ENCODE data around the gene FGF14. TPM values are rescaled to one million over a fixed set of nuclear protein-coding genes. Genes with fewer than 3 reads are reported as not detected.

FGF14 gene
- total RNA-seq, 2 experiments from 2014 or later = not detected

DNA sequence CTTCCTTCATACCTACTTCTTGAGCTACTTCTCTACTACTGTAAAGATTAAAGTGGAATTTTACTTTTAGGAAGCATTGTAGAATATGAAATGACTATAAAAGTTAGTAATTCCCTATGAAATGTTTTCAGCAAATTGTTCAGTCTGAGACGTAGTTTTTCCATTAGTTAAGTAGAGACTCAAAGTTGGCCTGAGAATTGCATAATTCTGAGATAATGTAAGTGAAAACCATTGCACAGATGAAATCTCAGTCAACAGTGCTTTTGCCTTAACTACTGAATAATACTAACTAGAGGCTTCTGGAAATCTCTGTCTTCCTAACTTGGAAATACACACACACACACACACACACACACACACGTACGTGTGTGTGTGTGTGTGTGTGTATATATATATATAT lies 125.9 kb downstream of the FGF14 start:
- H3K4me3 ChIP-seq (ENCODE audit: low read depth, low read length, poor library complexity, severe bottlenecking) = no peak overlapping the region
- H2AFZ ChIP-seq (ENCODE audit: low read length) = no peak overlapping the region
- no peaks in the 10 kb centered on the region for H4K20me1 ChIP-seq (ENCODE audit: insufficient read depth, low read length)
- no peaks in the 10 kb centered on the region for H3K4me1 ChIP-seq (ENCODE audit: insufficient read depth, low read length, poor library complexity, severe bottlenecking)
- no peak for TF ChIP-seq EZH2phosphoT487 (IDR thresholded peaks at IDR 0.05; ENCODE audit: borderline replicate concordance, low read depth, low read length)
- TF ChIP-seq, protein P1, sequence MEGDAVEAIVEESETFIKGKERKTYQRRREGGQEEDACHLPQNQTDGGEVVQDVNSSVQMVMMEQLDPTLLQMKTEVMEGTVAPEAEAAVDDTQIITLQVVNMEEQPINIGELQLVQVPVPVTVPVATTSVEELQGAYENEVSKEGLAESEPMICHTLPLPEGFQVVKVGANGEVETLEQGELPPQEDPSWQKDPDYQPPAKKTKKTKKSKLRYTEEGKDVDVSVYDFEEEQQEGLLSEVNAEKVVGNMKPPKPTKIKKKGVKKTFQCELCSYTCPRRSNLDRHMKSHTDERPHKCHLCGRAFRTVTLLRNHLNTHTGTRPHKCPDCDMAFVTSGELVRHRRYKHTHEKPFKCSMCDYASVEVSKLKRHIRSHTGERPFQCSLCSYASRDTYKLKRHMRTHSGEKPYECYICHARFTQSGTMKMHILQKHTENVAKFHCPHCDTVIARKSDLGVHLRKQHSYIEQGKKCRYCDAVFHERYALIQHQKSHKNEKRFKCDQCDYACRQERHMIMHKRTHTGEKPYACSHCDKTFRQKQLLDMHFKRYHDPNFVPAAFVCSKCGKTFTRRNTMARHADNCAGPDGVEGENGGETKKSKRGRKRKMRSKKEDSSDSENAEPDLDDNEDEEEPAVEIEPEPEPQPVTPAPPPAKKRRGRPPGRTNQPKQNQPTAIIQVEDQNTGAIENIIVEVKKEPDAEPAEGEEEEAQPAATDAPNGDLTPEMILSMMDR (conservative IDR thresholded peaks at IDR 0.05; ENCODE audit: low read length) = no peak
- no peaks in the 10 kb centered on the region for H3K79me2 ChIP-seq (ENCODE audit: insufficient read depth, low read depth, low read length)
- H3K9me3 ChIP-seq (ENCODE audit: low read length) = no peaks in the 10 kb centered on the region
- CTCF ChIA-PET (ENCODE audit: unreplicated experiment) = no interaction called here
- POLR2A ChIA-PET = no interaction called here
- H3K9me2 ChIP-seq (ENCODE audit: insufficient read depth, low read length) = no peaks in the 10 kb centered on the region
- no TSS peak for BruUV-seq (replicated peaks)
- no peak overlapping the region for H3K27ac ChIP-seq (ENCODE audit: low read depth, low read length, poor library complexity, severe bottlenecking)
- intact Hi-C loops (cut with micrococcal nuclease; ENCODE audit: unreplicated experiment) = no loop called here
- no peak for DNase-seq (ENCODE audit: low spot score)
- H3K36me3 ChIP-seq (ENCODE audit: insufficient read depth, low read length) = no peaks in the 10 kb centered on the region
- no peak overlapping the region for H3K4me2 ChIP-seq (ENCODE audit: low read length)

DNA sequence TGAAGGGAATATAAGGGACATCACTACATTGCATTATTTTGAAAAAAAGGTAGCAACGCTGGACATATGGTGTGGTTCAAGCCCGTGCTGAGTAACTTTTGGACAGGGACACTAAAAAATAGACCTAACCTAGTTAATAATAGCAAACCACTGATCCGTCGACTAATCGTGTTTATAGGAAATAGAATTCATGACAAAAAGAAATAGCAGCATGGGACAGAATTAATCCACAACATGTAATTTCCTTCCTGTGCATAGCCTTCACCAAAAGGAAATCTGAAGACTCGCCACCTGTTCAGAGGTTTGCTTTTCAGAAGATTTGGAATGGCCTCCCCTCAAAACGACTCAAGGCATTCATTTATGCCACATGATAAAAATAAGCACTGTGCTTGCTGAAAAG lies 128.7 kb downstream of the FGF14 start:
- no peak for DNase-seq (ENCODE audit: low spot score)
- Histone ChIP-seq H3K4me1 (ENCODE audit: insufficient read depth, low read length, poor library complexity, severe bottlenecking) (no peaks in the 10 kb centered on the region), H3K27ac (ENCODE audit: low read depth, low read length, poor library complexity, severe bottlenecking) (no peak overlapping the region), H3K4me2 (ENCODE audit: low read length) (no peak overlapping the region), H3K9me3 (ENCODE audit: low read length) (no peaks in the 10 kb centered on the region), H3K36me3 (ENCODE audit: insufficient read depth, low read length) (no peaks in the 10 kb centered on the region), H4K20me1 (ENCODE audit: insufficient read depth, low read length) (no peaks in the 10 kb centered on the region), H3K4me3 (ENCODE audit: low read depth, low read length, poor library complexity, severe bottlenecking) (no peak overlapping the region), H3K9me2 (ENCODE audit: insufficient read depth, low read length) (no peaks in the 10 kb centered on the region), H2AFZ (ENCODE audit: low read length) (no peak overlapping the region), H3K79me2 (ENCODE audit: insufficient read depth, low read depth, low read length) (no peaks in the 10 kb centered on the region)
- ChIA-PET CTCF (ENCODE audit: unreplicated experiment) (no interaction called here), POLR2A (no interaction called here)
- intact Hi-C loops (cut with micrococcal nuclease; ENCODE audit: unreplicated experiment) = no loop called here
- TF ChIP-seq, protein P1 (conservative IDR thresholded peaks at IDR 0.05; ENCODE audit: low read length) = no peak
- no peak for TF ChIP-seq EZH2phosphoT487 (IDR thresholded peaks at IDR 0.05; ENCODE audit: borderline replicate concordance, low read depth, low read length)
- BruUV-seq (replicated peaks) = no TSS peak

- intact Hi-C loops (cut with micrococcal nuclease; ENCODE audit: unreplicated experiment) = no loop called here
- POLR2A ChIA-PET = no interaction called here
- TF ChIP-seq, protein P1 (conservative IDR thresholded peaks at IDR 0.05; ENCODE audit: low read length) = no peak
- no peak for TF ChIP-seq EZH2phosphoT487 (IDR thresholded peaks at IDR 0.05; ENCODE audit: borderline replicate concordance, low read depth, low read length)
- Histone ChIP-seq H3K9me3 (ENCODE audit: low read length) (no peaks in the 10 kb centered on the region), H3K79me2 (ENCODE audit: insufficient read depth, low read depth, low read length) (no peaks in the 10 kb centered on the region), H3K36me3 (ENCODE audit: insufficient read depth, low read length) (no peaks in the 10 kb centered on the region), H3K27ac (ENCODE audit: low read depth, low read length, poor library complexity, severe bottlenecking) (no peak overlapping the region), H2AFZ (ENCODE audit: low read length) (no peak overlapping the region), H3K4me3 (ENCODE audit: low read depth, low read length, poor library complexity, severe bottlenecking) (no peak overlapping the region), H4K20me1 (ENCODE audit: insufficient read depth, low read length) (no peaks in the 10 kb centered on the region), H3K9me2 (ENCODE audit: insufficient read depth, low read length) (no peaks in the 10 kb centered on the region), H3K4me2 (ENCODE audit: low read length) (no peak overlapping the region), H3K4me1 (ENCODE audit: insufficient read depth, low read length, poor library complexity, severe bottlenecking) (no peaks in the 10 kb centered on the region)
- no TSS peak for BruUV-seq (replicated peaks)
- CTCF ChIA-PET (ENCODE audit: unreplicated experiment) = no interaction called here
- no peak for DNase-seq (ENCODE audit: low spot score)
Observed at GRCh38 chr13:102267191-102267590, 134.7 kb downstream of the FGF14 start.
